ENCODE measurements around the gene AKR1C1.
A peak's percentile ranks its signal among the peaks of the same experiment; 100 is the strongest.

DNA sequence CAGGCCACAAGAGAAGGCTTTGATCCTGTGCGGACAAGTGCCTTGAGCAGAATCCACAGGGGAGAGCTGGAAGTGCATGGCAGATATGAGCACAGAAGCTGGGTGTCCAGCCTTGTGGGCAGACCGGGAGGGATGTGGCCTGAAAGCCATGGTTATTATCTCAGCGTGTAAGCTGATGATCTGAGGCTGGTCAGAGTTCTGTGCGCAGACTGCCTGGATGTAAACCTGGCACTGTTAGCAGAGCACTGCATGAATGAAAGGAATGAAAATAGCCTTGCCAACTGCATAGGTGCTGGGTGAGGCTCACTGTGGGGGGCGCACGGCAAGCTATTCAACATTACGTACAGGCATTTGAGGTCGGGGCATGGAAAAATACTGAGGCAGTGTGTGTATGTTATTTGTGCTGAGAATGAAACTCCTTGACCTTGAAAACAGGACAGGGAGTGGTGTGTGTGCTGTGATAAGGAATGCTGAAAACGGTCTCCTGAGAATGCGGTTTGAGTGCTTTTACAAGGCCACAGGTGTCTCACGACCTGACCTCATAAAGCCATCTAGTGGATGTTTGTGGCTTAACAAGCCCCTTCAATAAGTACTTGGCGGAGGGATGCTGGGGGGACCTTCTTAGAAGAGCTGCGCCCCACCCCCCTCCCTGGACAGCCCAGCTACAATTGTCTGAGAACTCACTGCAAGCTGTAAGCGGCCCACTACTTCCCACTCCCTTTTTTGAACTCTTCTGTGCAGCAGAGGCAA is 18.7 kb downstream of the AKR1C1 start:
- TF ChIP-seq YY1 (IDR thresholded peaks at IDR 0.05; ENCODE audit: low read depth) (0 out of 2 replicates have a peak, but pooled peaks have one; percentile 47), TCF12 (IDR thresholded peaks at IDR 0.05; ENCODE audit: low read depth) (peak; percentile 84), FOXM1 (IDR thresholded peaks at IDR 0.05; ENCODE audit: borderline replicate concordance, low read depth) (peak; percentile 61; the same call in 1 of the 2 replicates), CEBPB (IDR thresholded peaks at IDR 0.05) (0 out of 2 replicates have a peak, but pooled peaks have one; percentile 8), TEAD4 (IDR thresholded peaks at IDR 0.05) (peak; percentile 80), RAD21 (IDR thresholded peaks at IDR 0.05; ENCODE audit: low read depth) (peak; percentile 70), EP300 (IDR thresholded peaks at IDR 0.05; ENCODE audit: borderline replicate concordance) (peak; percentile 85)
- TF ChIP-seq, protein P1, sequence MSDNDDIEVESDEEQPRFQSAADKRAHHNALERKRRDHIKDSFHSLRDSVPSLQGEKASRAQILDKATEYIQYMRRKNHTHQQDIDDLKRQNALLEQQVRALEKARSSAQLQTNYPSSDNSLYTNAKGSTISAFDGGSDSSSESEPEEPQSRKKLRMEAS (IDR thresholded peaks at IDR 0.05) = peak; percentile 59; the same call in 1 of the 2 replicates

Data from Ishikawa (cell line).